H1 (cell line): ENCODE results near the gene KCNK7. TPM values are rescaled to one million over a fixed set of nuclear protein-coding genes. Genes with fewer than 3 reads are reported as not detected.

Experiments used
- CTCF ChIA-PET: fragments of 300-600 bp; sonication (Branson Sonifier 250); formaldehyde crosslinking; loops from one replicate; lab custom pipeline; 2021; ENCODE audit not compliant: partially characterized antibody; lab: Charles Lee
- POLR2A ChIA-PET: fragments of 300-600 bp; sonication (Branson Sonifier 250); formaldehyde crosslinking; loops from one replicate; lab custom pipeline; 2021; ENCODE audit warnings: inconsistent platforms; ENCODE audit not compliant: partially characterized antibody; lab: Charles Lee
- DNase-seq, 2 experiments: peaks; one replicate each; pipeline versions ENCODE4 v3.0.0 to v3.0.0-alpha.2; 2010 to 2022; ENCODE audit warnings: low spot score in 2 of 2, low read depth in 1 of 2, mixed read lengths in 1 of 2
- FAIRE-seq: peaks from 2 replicates; lab custom pipeline; 2011; peaks lifted over from hg19 to GRCh38; lab: Jason Lieb, UNC
- H2AFZ ChIP-seq: 2 replicates; pipeline ENCODE4 v1.8.1; 2012; ENCODE audit warnings: low read length, inconsistent platforms
- H2AK5ac ChIP-seq: 2 replicates; pipeline ENCODE4 v1.6.1; 2013; ENCODE audit warnings: low read depth, low read length
- H2BK120ac ChIP-seq: replicated peaks from 2 replicates; pipeline ENCODE3; 2013; ENCODE audit warnings: low read depth, low read length, inconsistent platforms
- H2BK12ac ChIP-seq: 2 replicates; pipeline ENCODE4 v1.6.1; 2013; ENCODE audit warnings: low read depth, low read length
- H2BK15ac ChIP-seq: 2 replicates; pipeline ENCODE4 v1.6.1; 2013; ENCODE audit warnings: low read length
- H2BK20ac ChIP-seq: 2 replicates; pipeline ENCODE4 v1.6.1; 2013; ENCODE audit warnings: low read length
- H2BK5ac ChIP-seq: 2 replicates; pipeline ENCODE4 v1.6.1; 2013; ENCODE audit warnings: low read depth, low read length
- H3K14ac ChIP-seq: 2 replicates; pipeline ENCODE4 v1.6.1; 2013; ENCODE audit warnings: inconsistent platforms; ENCODE audit not compliant: insufficient read length
- H3K18ac ChIP-seq: 2 replicates; pipeline ENCODE4 v1.6.1; 2013; ENCODE audit warnings: low read length; ENCODE audit errors: extremely low read depth
- H3K23ac ChIP-seq: 2 replicates; pipeline ENCODE4 v1.6.1; 2013; ENCODE audit warnings: inconsistent platforms; ENCODE audit not compliant: insufficient read length
- H3K23me2 ChIP-seq: 2 replicates; pipeline ENCODE4 v1.6.1; 2013; ENCODE audit warnings: low read depth, low read length
- H3K27ac ChIP-seq: 2 replicates; pipeline ENCODE4 v1.6.1; 2011; ENCODE audit warnings: low read depth, low read length, inconsistent platforms
- H3K27me3 ChIP-seq, 4 experiments: replicated peaks in 1 of 4; 1 replicate in 1 of 4; 2 replicates in 3 of 4; pipeline versions ENCODE4 v1.6.1 to v1.8.1; 2011 to 2013; ENCODE audit warnings: low read length in 3 of 4, mild to moderate bottlenecking in 3 of 4, inconsistent platforms in 2 of 4, mixed read lengths in 2 of 4, moderate library complexity in 1 of 4; ENCODE audit not compliant: control insufficient read depth in 3 of 4, insufficient read depth in 3 of 4; ENCODE audit errors: extremely low read depth in 1 of 4
- H3K36me3 ChIP-seq, 4 experiments: 2 replicates each; pipeline versions ENCODE4 v1.6.1 to v1.8.1; 2011 to 2013; ENCODE audit warnings: mild to moderate bottlenecking in 4 of 4, low read length in 3 of 4, moderate library complexity in 2 of 4, control low read depth in 1 of 4, inconsistent platforms in 1 of 4; ENCODE audit not compliant: insufficient read depth in 4 of 4, control insufficient read depth in 2 of 4
- H3K4ac ChIP-seq: replicated peaks from 2 replicates; pipeline ENCODE3; 2013; ENCODE audit warnings: low read length, low read depth, mixed read lengths, inconsistent platforms; ENCODE audit not compliant: insufficient read length
- H3K4me1 ChIP-seq, 4 experiments: replicated peaks in 1 of 4; 1 replicate in 1 of 4; 2 replicates in 3 of 4; pipeline versions ENCODE4 v1.6.1 to v1.8.1; 2011 to 2013; ENCODE audit warnings: low read length in 3 of 4, inconsistent platforms in 2 of 4, mixed read lengths in 1 of 4; ENCODE audit not compliant: insufficient read depth in 4 of 4, control insufficient read depth in 3 of 4
- H3K4me2 ChIP-seq, 2 experiments: 2 replicates each; pipeline versions ENCODE4 v1.6.1 to v1.8.1; 2011 to 2013; ENCODE audit warnings: low read depth in 2 of 2, low read length in 2 of 2, control low read depth in 1 of 2, inconsistent platforms in 1 of 2, mild to moderate bottlenecking in 1 of 2; ENCODE audit not compliant: insufficient read depth in 1 of 2
- H3K4me3 ChIP-seq, 4 experiments: fragments of 200-600, 300-600 bp in 1 of 4; sonication (generic), shearing (Covaris generic), sonication (Bioruptor Twin) in 1 of 4; 2 replicates each; pipeline versions ENCODE4 v1.5.1 to v1.8.1; 2011 to 2016; ENCODE audit warnings: low read length in 4 of 4, low read depth in 3 of 4, control low read depth in 2 of 4, inconsistent platforms in 2 of 4, mild to moderate bottlenecking in 2 of 4, mixed read lengths in 1 of 4, moderate library complexity in 1 of 4; ENCODE audit not compliant: insufficient read depth in 2 of 4; ENCODE audit errors: extremely low read depth in 1 of 4
- H3K56ac ChIP-seq: replicated peaks from 2 replicates; pipeline ENCODE3; 2013; ENCODE audit warnings: low read depth, mild to moderate bottlenecking, mixed read lengths, low read length, inconsistent platforms; ENCODE audit not compliant: insufficient read length
- H3K79me1 ChIP-seq: 2 replicates; pipeline ENCODE4 v1.6.1; 2013; ENCODE audit warnings: low read depth, low read length, control low read depth
- H3K79me2 ChIP-seq, 2 experiments: 2 replicates each; pipeline versions ENCODE4 v1.6.1 to v1.8.1; 2012 to 2013; ENCODE audit warnings: low read length in 2 of 2, mild to moderate bottlenecking in 2 of 2, inconsistent platforms in 1 of 2; ENCODE audit not compliant: insufficient read depth in 2 of 2, control insufficient read depth in 1 of 2
- H3K9ac ChIP-seq, 4 experiments: replicated peaks in 1 of 4; 1 replicate in 1 of 4; 2 replicates in 3 of 4; pipeline versions ENCODE4 v1.6.1 to v1.8.1; 2011 to 2013; ENCODE audit warnings: low read depth in 3 of 4, low read length in 3 of 4, control low read depth in 2 of 4, mild to moderate bottlenecking in 2 of 4, moderate library complexity in 2 of 4, inconsistent platforms in 1 of 4; ENCODE audit errors: extremely low read depth in 1 of 4
- H3K9me3 ChIP-seq, 2 experiments: 2 replicates each; pipeline versions ENCODE4 v1.6.1 to v1.8.1; 2012 to 2013; ENCODE audit warnings: mild to moderate bottlenecking in 2 of 2, moderate library complexity in 2 of 2, control low read depth in 1 of 2, inconsistent platforms in 1 of 2, low read depth in 1 of 2, low read length in 1 of 2, mixed read lengths in 1 of 2; ENCODE audit not compliant: insufficient read depth in 2 of 2
- H4K20me1 ChIP-seq, 2 experiments: replicated peaks in 1 of 2; 2 replicates each; pipeline versions ENCODE3 to v1.8.1; 2011 to 2013; ENCODE audit warnings: inconsistent platforms in 2 of 2, low read length in 2 of 2, mild to moderate bottlenecking in 1 of 2; ENCODE audit not compliant: insufficient read depth in 2 of 2, control insufficient read depth in 1 of 2
- H4K5ac ChIP-seq: 2 replicates; pipeline ENCODE4 v1.6.1; 2013; ENCODE audit warnings: low read length, low read depth, mixed read lengths, inconsistent platforms; ENCODE audit not compliant: insufficient read length
- H4K8ac ChIP-seq: 2 replicates; pipeline ENCODE4 v1.8.0; 2013; ENCODE audit warnings: mild to moderate bottlenecking, moderate library complexity, low read length, inconsistent platforms; ENCODE audit not compliant: insufficient read depth; ENCODE audit errors: extremely low read depth
- H4K91ac ChIP-seq: replicated peaks from 2 replicates; pipeline ENCODE3; 2013; ENCODE audit warnings: low read length, mixed read lengths, inconsistent platforms; ENCODE audit not compliant: insufficient read length
- ASH2L ChIP-seq: fragments of 200-600, 300-600 bp; sonication (generic); IDR thresholded peaks from one replicate; pipeline ENCODE4 v1.7.1; 2017; ENCODE audit warnings: low read length
- CBX5 ChIP-seq: fragments of 300-800, 300-1000 bp; sonication (generic); IDR thresholded peaks from 2 replicates; pipeline ENCODE4 v1.7.1; 2016; ENCODE audit warnings: antibody characterized with exemption, low read length, low read depth
- CTBP2 ChIP-seq: IDR thresholded peaks from 2 replicates; pipeline ENCODE4 v1.7.0; 2011; ENCODE audit warnings: borderline replicate concordance, mild to moderate bottlenecking, moderate library complexity, mixed read lengths, low read length; ENCODE audit not compliant: insufficient read depth, insufficient read length
- EP300 ChIP-seq, 2 experiments: IDR thresholded peaks; 1 replicate in 1 of 2; 2 replicates in 1 of 2; pipeline ENCODE4 v1.6.1; 2011 to 2012; ENCODE audit warnings: low read depth in 2 of 2, low read length in 2 of 2, mild to moderate bottlenecking in 2 of 2, borderline replicate concordance in 1 of 2, inconsistent platforms in 1 of 2, moderate library complexity in 1 of 2
- EZH2 ChIP-seq: fragments of 200-600 bp; sonication (generic); IDR thresholded peaks from 2 replicates; pipeline ENCODE4 v1.7.1; 2012; ENCODE audit warnings: low read depth, mild to moderate bottlenecking, moderate library complexity, low read length, inconsistent platforms; ENCODE audit not compliant: severe bottlenecking
- FOSL1 ChIP-seq: IDR thresholded peaks from 2 replicates; pipeline ENCODE4 v1.6.1; 2011; ENCODE audit warnings: mild to moderate bottlenecking, low read depth, low read length, moderate library complexity; ENCODE audit not compliant: insufficient read depth
- SAP30 ChIP-seq: fragments of 300-600 bp; sonication (generic); IDR thresholded peaks from 2 replicates; pipeline ENCODE4 v1.7.1; 2012; ENCODE audit warnings: low read length, moderate library complexity, mild to moderate bottlenecking, inconsistent platforms; ENCODE audit not compliant: insufficient read depth, insufficient replicate concordance
- SIRT6 ChIP-seq: IDR thresholded peaks from one replicate; pipeline ENCODE4 v1.7.1; 2012; ENCODE audit warnings: low read length, inconsistent platforms
- WGBS, 2 experiments: shearing (Covaris generic) in 1 of 2; methylation state at CpG; one replicate each; pipeline versions ENCODE4 v1.1.6 to v1.1.7; 2013 to 2015; ENCODE audit warnings: low lambda C conversion rate in 2 of 2, mixed read lengths in 2 of 2, inconsistent platforms in 1 of 2, low coverage in 1 of 2, missing lambda C conversion rate in 1 of 2; ENCODE audit not compliant: insufficient replicate concordance in 2 of 2, insufficient coverage in 1 of 2, insufficient read length in 1 of 2; ENCODE audit errors: extremely low coverage in 1 of 2, missing lambda C conversion rate in 1 of 2; 5-methylcytosine and 5-hydroxymethylcytosine counted together
- polyA plus RNA-seq, 7 experiments: library from polyadenylated mRNA; depleted of rRNA in 3 of 7; stranded (reverse) in 5 of 7; unstranded in 2 of 7; fragments of >200 nt in 5 of 7; fragments of 200-250 nt in 2 of 7; gene quantifications; 1 replicate in 5 of 7; 2 replicates in 1 of 7; 4 replicates in 1 of 7; pipeline versions ENCODE4 v1.2.1 to v1.2.3, GENCODE V29; 2011 to 2013; ENCODE audit warnings: missing spikeins in 2 of 7, mixed read lengths in 2 of 7
- total RNA-seq: library from RNA; stranded (reverse); fragmentation: NEBNext Ultra II Directional; extraction: Animal tissue kit (Norgen Biotek cat#: 25700); gene quantifications from 2 replicates; pipeline ENCODE4 v1.2.1, GENCODE V29; 2021
- TF ChIP-seq, protein P1 (sequence below): IDR thresholded peaks from 2 replicates; pipeline ENCODE4 v1.6.1; 2012; ENCODE audit warnings: low read length, inconsistent platforms

KCNK7 gene
- total and polyA plus RNA-seq, 2 of the 8 experiments (the other 6 are each of a cell fraction or from before 2014, with no cell fraction given): 0.74 to 1.0 TPM

- no peak for FAIRE-seq
- Histone ChIP-seq H3K56ac (no peak overlapping the region), H2AK5ac (no peak overlapping the region), H4K91ac (no peak overlapping the region), H3K4me1 (peaks cover 0 to 30% (median 13%) of the 10 kb centered on the region in 4 experiments; a peak in 6 of 7 replicates), H2BK12ac (no peak overlapping the region), H4K20me1 (peaks cover 3 to 16% of the 10 kb centered on the region in 2 experiments), H2BK120ac (no peak overlapping the region), H3K27me3 (no peaks in the 10 kb centered on the region; a peak in 1 of 7 replicates), H3K9me3 (no peaks in the 10 kb centered on the region), H3K18ac (no peak overlapping the region), H3K27ac (no peak overlapping the region), H3K4ac (no peak overlapping the region), H3K36me3 (no peaks in the 10 kb centered on the region), H4K5ac (no peak overlapping the region), H3K79me1 (peaks cover 23% of the 10 kb centered on the region), H3K4me3 (no peak overlapping the region), H2BK15ac (no peak overlapping the region), H3K23ac (no peak overlapping the region), H3K4me2 (peak overlapping the region in 1 of 2 experiments; percentile 87; a peak in 1 of 4 replicates), H2AFZ (no peak overlapping the region), H4K8ac (no peak overlapping the region; the same call in 1 of the 2 replicates), H3K23me2 (peaks cover 20% of the 10 kb centered on the region), H2BK5ac (no peak overlapping the region), H3K14ac (no peak overlapping the region), H2BK20ac (no peak overlapping the region), H3K9ac (no peak overlapping the region), H3K79me2 (peaks cover 6 to 12% of the 10 kb centered on the region in 2 experiments)
- WGBS, 2 experiments: 74% methylated on average over 9 of the region's 10 CpGs; no CpG with 5 or more reads in 1 of the 2 experiments
- POLR2A ChIA-PET: interaction anchor here (0.6 to 1.5 kb wide), 5 partner anchors 12 to 235 kb away, joined by 3 to 4 read pairs (median 3); no protein-coding TSS in a partner anchor
- no peak for DNase-seq
- CTCF ChIA-PET: interaction anchor here (1.1 to 14.8 kb wide), 4 partner anchors 12 to 82 kb away, joined by 3 to 227 read pairs (median 3); partner anchors contain the start of gene KCNK7
- no peak for TF ChIP-seq ASH2L
- TF ChIP-seq SAP30: no peak
- no peak for TF ChIP-seq EZH2
- no peak for TF ChIP-seq CBX5
- no peak for TF ChIP-seq SIRT6
- TF ChIP-seq EP300 (IDR thresholded peaks at IDR 0.05; ENCODE audit: borderline replicate concordance in 1 of 2, low read depth in 2 of 2, low read length in 2 of 2): no peak
- TF ChIP-seq, protein P1, sequence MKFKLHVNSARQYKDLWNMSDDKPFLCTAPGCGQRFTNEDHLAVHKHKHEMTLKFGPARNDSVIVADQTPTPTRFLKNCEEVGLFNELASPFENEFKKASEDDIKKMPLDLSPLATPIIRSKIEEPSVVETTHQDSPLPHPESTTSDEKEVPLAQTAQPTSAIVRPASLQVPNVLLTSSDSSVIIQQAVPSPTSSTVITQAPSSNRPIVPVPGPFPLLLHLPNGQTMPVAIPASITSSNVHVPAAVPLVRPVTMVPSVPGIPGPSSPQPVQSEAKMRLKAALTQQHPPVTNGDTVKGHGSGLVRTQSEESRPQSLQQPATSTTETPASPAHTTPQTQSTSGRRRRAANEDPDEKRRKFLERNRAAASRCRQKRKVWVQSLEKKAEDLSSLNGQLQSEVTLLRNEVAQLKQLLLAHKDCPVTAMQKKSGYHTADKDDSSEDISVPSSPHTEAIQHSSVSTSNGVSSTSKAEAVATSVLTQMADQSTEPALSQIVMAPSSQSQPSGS: no peak
- no peak for TF ChIP-seq FOSL1
- no peak for TF ChIP-seq CTBP2
These were observed 15.6 kb upstream of the KCNK7 start for GRCh38 chr11:65611028-65611757.
